ENCODE measurements around the gene ADIG.
A peak's percentile ranks its signal among the peaks of the same experiment; 100 is the strongest.
"Not testable (repeated sequence)": the region's sequence is repeated elsewhere in the genome, so short reads cannot be mapped to it uniquely, and the experiment has no call there.

ADIG gene

DNA sequence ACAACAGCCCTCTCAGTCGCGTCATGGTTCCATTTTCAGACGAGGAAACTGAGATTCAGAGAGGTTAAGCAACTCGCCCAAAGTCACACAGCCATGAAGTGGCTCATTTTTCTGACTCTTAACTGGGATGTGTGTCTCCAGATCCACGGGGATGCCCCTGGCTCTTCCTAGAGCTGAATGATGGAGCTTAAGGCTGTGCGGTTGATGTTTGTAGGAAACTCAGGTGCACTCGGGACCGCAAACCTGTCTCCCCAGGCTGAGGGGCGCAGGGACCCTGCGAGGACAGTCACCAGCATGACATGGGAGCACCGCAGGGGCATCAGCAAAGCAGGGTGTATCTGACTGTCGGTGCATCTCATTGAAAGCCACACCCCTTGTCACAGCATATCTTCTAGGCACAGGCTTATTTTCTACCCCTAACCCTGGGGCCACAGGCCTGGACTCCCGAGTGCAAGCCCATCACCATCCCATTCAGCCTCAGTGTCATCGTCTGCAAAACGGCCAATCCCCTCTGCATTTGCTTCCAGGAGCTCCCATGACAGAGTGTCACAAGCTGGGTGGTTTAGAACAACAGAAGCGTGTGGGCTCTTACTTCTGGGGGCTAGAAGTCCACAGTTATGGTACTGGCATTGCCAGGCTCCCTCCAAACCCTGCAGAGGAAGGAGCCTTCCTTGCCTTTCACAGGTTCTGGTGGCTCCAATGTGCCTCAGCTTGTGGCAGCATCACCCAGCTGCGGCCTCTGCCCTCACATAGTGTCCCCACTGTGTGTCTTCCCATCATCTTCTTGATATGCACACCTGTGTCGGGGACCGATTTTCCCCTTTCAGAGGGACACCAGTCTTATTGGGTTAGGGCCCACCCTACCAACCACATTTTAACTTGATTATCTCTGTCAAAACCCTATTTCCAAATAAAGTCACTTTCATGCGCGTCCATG lies 10.7 kb downstream of the ADIG start:
- H3K27ac ChIP-seq = no peak overlapping the region; the same call in 1 of the 2 replicates

GRCh38 chr20:38592411-38592790 lies 11.4 kb downstream of the ADIG start:
- H3K27ac ChIP-seq = not testable (repeated sequence)

More for the DNA sequence above, 10.7 kb downstream of the ADIG start:
- TF ChIP-seq CTCF (conservative IDR thresholded peaks at IDR 0.05) (no peak), ZFX (IDR thresholded peaks at IDR 0.05) (no peak)

DNA sequence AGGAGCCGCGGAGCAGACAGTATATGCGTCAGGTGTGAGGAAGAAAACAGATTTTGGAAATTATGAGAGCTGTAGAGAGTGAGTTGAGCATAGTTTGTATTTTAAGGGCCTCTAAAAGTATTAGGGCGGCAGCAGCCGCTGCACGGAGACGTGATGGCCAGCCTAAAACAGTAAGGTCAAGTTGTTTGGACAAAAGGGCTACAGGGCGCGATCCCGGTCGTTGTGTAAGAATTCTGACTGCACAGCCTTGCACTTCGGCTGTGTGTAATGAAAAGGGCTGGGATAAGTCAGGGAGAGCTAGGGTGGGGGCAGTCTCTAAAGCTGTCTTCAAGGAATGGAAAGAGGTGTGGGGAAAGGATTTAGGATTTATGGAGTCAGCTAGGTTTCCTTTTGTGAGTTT lies 13.3 kb downstream of the ADIG start:
- not testable (repeated sequence) for H3K27ac ChIP-seq

DNA sequence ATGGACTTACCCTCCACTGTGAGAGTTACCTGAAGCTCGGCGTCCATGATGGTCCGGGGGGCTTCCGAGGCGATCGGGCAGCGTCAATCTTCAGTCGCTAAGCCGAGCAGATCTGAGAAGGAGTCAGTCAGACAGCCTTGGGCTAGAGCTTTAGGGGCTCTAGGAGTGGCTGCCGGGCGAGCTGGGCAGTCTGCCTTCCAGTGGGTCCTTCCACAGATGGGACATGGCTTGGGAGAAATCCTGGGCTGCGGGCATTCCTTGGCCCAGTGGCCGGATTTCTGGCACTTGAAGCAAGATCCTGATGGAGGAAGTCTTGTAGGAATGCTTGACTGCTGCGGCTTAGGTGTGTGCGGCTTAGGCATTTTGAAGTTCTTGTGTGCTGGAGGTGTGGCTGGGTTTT lies 14.9 kb downstream of the ADIG start:
- H3K27ac ChIP-seq = not testable (repeated sequence)

DNA sequence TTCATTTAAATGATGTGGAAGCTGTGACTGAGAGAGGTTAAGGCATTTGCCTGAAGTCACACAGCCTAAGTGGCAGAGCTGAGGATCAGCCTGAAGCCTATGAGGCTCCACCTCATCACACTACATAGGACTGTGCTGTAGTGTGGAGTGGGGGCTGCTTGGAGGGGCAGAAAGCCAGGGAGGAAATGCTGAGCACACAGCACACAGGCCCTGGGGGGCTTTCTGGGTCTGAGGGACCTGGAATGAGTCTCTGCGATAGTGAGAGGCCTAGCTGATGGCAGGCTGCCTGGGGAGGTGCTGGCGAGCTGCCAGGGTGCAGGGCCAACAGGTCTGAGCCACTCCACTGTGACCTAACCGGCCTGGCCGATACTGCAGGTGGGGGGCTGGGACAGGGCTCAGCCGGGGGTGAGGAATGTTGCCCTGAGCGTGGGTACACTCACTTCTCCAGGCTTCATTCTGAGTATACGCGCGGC lies 18.4 kb downstream of the ADIG start:
- peak overlapping the region; percentile 75 for H3K27ac ChIP-seq
- TF ChIP-seq CTCF (conservative IDR thresholded peaks at IDR 0.05) (no peak), ZFX (IDR thresholded peaks at IDR 0.05) (peak; percentile 56; the same call in 1 of the 2 replicates)

- peak overlapping the region; percentile 75 for H3K27ac ChIP-seq
- TF ChIP-seq ZFX (IDR thresholded peaks at IDR 0.05) (no peak), CTCF (conservative IDR thresholded peaks at IDR 0.05) (no peak)
Observed at GRCh38 chr20:38600057-38600456, 19.1 kb downstream of the ADIG start.

DNA sequence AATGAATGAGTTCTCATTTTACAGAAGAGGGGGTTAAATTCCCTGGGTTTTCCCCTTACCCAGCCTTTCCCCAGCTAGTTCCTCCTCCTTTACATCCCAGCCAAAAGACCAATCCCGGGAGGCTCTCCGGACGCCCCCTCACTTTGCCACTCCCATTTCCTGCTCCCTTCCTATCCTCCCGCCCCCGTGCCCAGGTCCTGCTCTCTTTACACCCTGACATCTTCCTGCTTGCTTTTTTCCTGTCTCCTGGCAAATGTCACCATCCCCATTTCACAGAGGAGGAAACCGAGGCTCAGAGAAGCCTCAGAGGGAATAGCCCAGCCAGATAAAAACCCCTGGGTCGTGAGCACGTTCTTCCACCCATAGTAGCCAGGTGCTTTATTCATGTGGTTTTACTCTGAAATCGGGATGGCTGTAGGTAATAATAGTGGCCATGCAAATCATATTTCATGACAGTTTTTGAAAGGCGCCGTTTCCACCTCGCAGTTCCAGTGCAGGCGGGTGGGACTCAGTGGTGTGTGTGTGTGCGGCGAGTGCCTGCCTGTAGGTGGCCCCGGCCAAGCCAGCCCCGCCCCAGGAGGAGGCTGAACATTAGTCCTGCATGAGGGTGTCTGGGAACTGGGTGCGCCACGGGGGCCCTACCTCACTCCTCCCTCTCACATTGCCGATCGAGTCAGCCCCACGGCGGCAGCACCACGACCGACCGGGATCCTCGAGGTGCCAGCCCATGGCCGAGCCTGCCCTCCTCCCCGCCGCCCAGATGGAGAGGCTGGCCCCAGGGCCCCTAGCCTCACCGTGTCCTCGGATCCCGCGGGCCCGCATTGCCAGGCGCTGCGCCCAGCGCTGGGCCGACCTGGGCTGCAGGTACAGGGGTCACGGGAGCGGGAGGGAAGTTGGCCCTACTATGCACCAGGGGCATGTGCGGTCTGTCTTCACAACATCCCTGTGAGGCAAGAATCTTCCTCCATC lies 20.5 kb downstream of the ADIG start, which contains the start of gene ARHGAP40:
Gene ARHGAP40, plus strand, starts transcription at position 594 of the 969 bp plus-strand sequence.
- no peak for TF ChIP-seq CTCF (conservative IDR thresholded peaks at IDR 0.05)
- TF ChIP-seq ZFX (IDR thresholded peaks at IDR 0.05) = no peak
- peak within 1 kb of the TSS; percentile 75 for H3K27ac ChIP-seq

DNA sequence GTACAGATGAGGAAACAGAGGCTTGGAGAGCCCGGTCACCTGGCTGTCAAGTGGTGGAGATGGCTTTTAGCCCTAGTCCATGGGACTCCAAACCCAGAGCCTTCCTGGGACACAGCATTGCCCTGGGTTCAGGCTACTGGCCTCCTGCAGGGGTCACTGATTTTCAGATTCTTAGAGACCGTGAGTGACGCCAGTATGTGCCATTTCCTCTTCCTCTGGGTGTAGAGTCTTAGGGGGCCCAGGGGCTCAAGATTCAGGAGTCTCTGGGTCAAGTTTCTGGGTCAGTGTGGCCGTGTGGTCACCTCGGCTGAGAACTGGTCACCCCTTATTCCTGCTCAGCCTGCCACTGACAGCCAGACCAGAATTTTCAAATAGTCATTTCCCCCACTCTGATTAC lies 21.2 kb downstream of the ADIG start:
- H3K27ac ChIP-seq = peak overlapping the region; percentile 10

More for the DNA sequence above, 21.2 kb downstream of the ADIG start:
- TF ChIP-seq ZFX (IDR thresholded peaks at IDR 0.05) = no peak
- TF ChIP-seq CTCF (conservative IDR thresholded peaks at IDR 0.05) = no peak

Measured in C4-2B (cell line).